IMR-90 (cell line): Measurements from ENCODE around the gene RFX4. TPM values are rescaled to one million over a fixed set of nuclear protein-coding genes. Genes with fewer than 3 reads are reported as not detected.

Experiments used
- ATAC-seq: fragments of 200-7000 bp; cut with Tn5 transposase; 2 replicates; pipeline ENCODE4 v1.9.1; 2020; ENCODE audit warnings: low read depth, mild to moderate bottlenecking, moderate library complexity
- BruUV-seq: library from RNA; stranded (reverse); fragments of 400-500 nt; replicated peaks from 2 replicates; lab custom pipeline; 2021; lab: Mats Ljungman, UMichigan
- CTCF ChIA-PET: fragments of 300-600 bp; formaldehyde crosslinking; extraction: SDS; loops from one replicate; lab custom pipeline; 2021; ENCODE audit warnings: antibody characterized with exemption; lab: Yijun Ruan, JAX
- POLR2A ChIA-PET: fragments of 300-600 bp; sonication (Branson Sonifier 250); formaldehyde crosslinking; loops from one replicate; lab custom pipeline; 2022; ENCODE audit warnings: antibody characterized with exemption; ENCODE audit not compliant: unreplicated experiment; lab: Charles Lee
- DNase-seq: peaks from one replicate; pipeline ENCODE4 v3.0.0; 2013
- H2AFZ ChIP-seq: replicated peaks from 2 replicates; pipeline ENCODE3; 2013; ENCODE audit warnings: low read length, mild to moderate bottlenecking; ENCODE audit not compliant: poor library complexity
- H2AK5ac ChIP-seq: 2 replicates; pipeline ENCODE4 v1.6.1; 2013; ENCODE audit warnings: low read depth, low read length, inconsistent platforms
- H2AK9ac ChIP-seq: replicated peaks from 2 replicates; pipeline ENCODE3; 2013; ENCODE audit warnings: mild to moderate bottlenecking, low read depth, low read length, moderate library complexity; ENCODE audit not compliant: poor library complexity
- H2BK120ac ChIP-seq: 2 replicates; pipeline ENCODE4 v1.6.1; 2013; ENCODE audit warnings: low read depth, low read length, inconsistent platforms
- H2BK15ac ChIP-seq: 3 replicates; pipeline ENCODE4 v1.6.1; 2013; ENCODE audit warnings: low read depth, low read length, inconsistent platforms
- H2BK20ac ChIP-seq: 2 replicates; pipeline ENCODE4 v1.6.1; 2013; ENCODE audit warnings: low read depth, mild to moderate bottlenecking, inconsistent platforms, low read length, moderate library complexity
- H2BK5ac ChIP-seq: 2 replicates; pipeline ENCODE4 v1.6.1; 2013; ENCODE audit warnings: mild to moderate bottlenecking, low read depth, low read length, inconsistent platforms; ENCODE audit not compliant: poor library complexity, severe bottlenecking
- H3K14ac ChIP-seq: replicated peaks from 2 replicates; pipeline ENCODE4 v1.6.1; 2013; ENCODE audit warnings: low read depth, low read length, inconsistent platforms
- H3K18ac ChIP-seq: 2 replicates; pipeline ENCODE4 v1.6.1; 2013; ENCODE audit warnings: low read depth, low read length, control low read depth
- H3K23ac ChIP-seq: 2 replicates; pipeline ENCODE4 v1.6.1; 2013; ENCODE audit warnings: low read depth, low read length, inconsistent platforms
- H3K27ac ChIP-seq: 2 replicates; pipeline ENCODE4 v1.5.1; 2013; ENCODE audit warnings: mild to moderate bottlenecking, control low read depth, low read length; ENCODE audit not compliant: insufficient read depth
- H3K27me3 ChIP-seq: 2 replicates; pipeline ENCODE4 v1.6.1; 2013; ENCODE audit warnings: low read length; ENCODE audit not compliant: control insufficient read depth, insufficient read depth
- H3K36me3 ChIP-seq: 2 replicates; pipeline ENCODE4 v1.6.1; 2013; ENCODE audit warnings: low read length, mixed read lengths; ENCODE audit not compliant: control insufficient read depth, insufficient read depth
- H3K4ac ChIP-seq: 2 replicates; pipeline ENCODE4 v1.6.1; 2013; ENCODE audit warnings: low read depth, low read length, inconsistent platforms
- H3K4me1 ChIP-seq: 2 replicates; pipeline ENCODE4 v1.6.1; 2013; ENCODE audit warnings: low read length, mixed read lengths; ENCODE audit not compliant: control insufficient read depth, insufficient read depth
- H3K4me2 ChIP-seq: 2 replicates; pipeline ENCODE4 v1.6.1; 2013; ENCODE audit warnings: low read depth, mild to moderate bottlenecking, control low read depth, low read length, moderate library complexity
- H3K4me3 ChIP-seq: 2 replicates; pipeline ENCODE4 v1.5.1; 2013; ENCODE audit warnings: low read depth, mild to moderate bottlenecking, control low read depth, low read length, moderate library complexity; ENCODE audit not compliant: insufficient read depth
- H3K56ac ChIP-seq: 2 replicates; pipeline ENCODE4 v1.6.1; 2013; ENCODE audit warnings: low read length, inconsistent platforms; ENCODE audit not compliant: insufficient read depth; ENCODE audit errors: extremely low read depth
- H3K79me1 ChIP-seq, 2 experiments: 2 replicates each; pipeline ENCODE4 v1.6.1; 2013; ENCODE audit warnings: low read length in 2 of 2, inconsistent platforms in 1 of 2, low read depth in 1 of 2
- H3K9ac ChIP-seq: 2 replicates; pipeline ENCODE4 v1.6.1; 2013; ENCODE audit warnings: low read depth, low read length, control low read depth
- H3K9me1 ChIP-seq: 2 replicates; pipeline ENCODE4 v1.6.1; 2013; ENCODE audit warnings: low read length, inconsistent platforms; ENCODE audit not compliant: insufficient read depth
- H3K9me3 ChIP-seq: 2 replicates; pipeline ENCODE4 v1.6.1; 2013; ENCODE audit warnings: low read length; ENCODE audit not compliant: control insufficient read depth, insufficient read depth
- H4K20me1 ChIP-seq: 2 replicates; pipeline ENCODE4 v1.6.1; 2013; ENCODE audit warnings: low read length, inconsistent platforms; ENCODE audit not compliant: insufficient read depth
- H4K5ac ChIP-seq: 2 replicates; pipeline ENCODE4 v1.6.1; 2013; ENCODE audit warnings: mild to moderate bottlenecking, low read depth, low read length, control low read depth
- H4K8ac ChIP-seq, 2 experiments: 2 replicates each; pipeline ENCODE4 v1.6.1; 2013; ENCODE audit warnings: low read depth in 2 of 2, low read length in 2 of 2, control low read depth in 1 of 2, inconsistent platforms in 1 of 2
- H4K91ac ChIP-seq: 2 replicates; pipeline ENCODE4 v1.6.1; 2013; ENCODE audit warnings: low read depth, low read length, inconsistent platforms; ENCODE audit not compliant: insufficient read depth
- BHLHE40 ChIP-seq: fragments of 150-350 bp; IDR thresholded peaks from 2 replicates; pipeline ENCODE4 v1.6.1; 2016; ENCODE audit warnings: mild to moderate bottlenecking, low read depth, low read length
- CHD1 ChIP-seq: IDR thresholded peaks from 2 replicates; pipeline ENCODE4 v1.6.1; 2012; ENCODE audit warnings: low read depth, low read length, improper control_type of control experiment
- CTCF ChIP-seq: conservative IDR thresholded peaks from 2 replicates; pipeline ENCODE4 v1.5.1; 2012; ENCODE audit warnings: mild to moderate bottlenecking, low read depth, low read length, improper control_type of control experiment
- ELK1 ChIP-seq: fragments of 150-350 bp; IDR thresholded peaks from 2 replicates; pipeline ENCODE4 v1.6.1; 2016; ENCODE audit warnings: low read depth, mild to moderate bottlenecking, low read length, moderate library complexity, borderline replicate concordance
- FOS ChIP-seq: fragments of 150-350 bp; IDR thresholded peaks from 2 replicates; pipeline ENCODE4 v1.6.1; 2016; ENCODE audit warnings: low read depth, low read length
- MAFK ChIP-seq: IDR thresholded peaks from 2 replicates; pipeline ENCODE4 v1.6.1; 2012; ENCODE audit warnings: low read depth, low read length, improper control_type of control experiment
- MXI1 ChIP-seq: IDR thresholded peaks from 2 replicates; pipeline ENCODE4 v1.6.1; 2012; ENCODE audit warnings: low read depth, mild to moderate bottlenecking, low read length, moderate library complexity, borderline replicate concordance
- NFE2L2 ChIP-seq: fragments of 150-350 bp; IDR thresholded peaks from 2 replicates; pipeline ENCODE4 v1.6.1; 2016; ENCODE audit warnings: low read depth, mild to moderate bottlenecking, low read length
- RAD21 ChIP-seq: IDR thresholded peaks from 2 replicates; pipeline ENCODE4 v1.6.1; 2012; ENCODE audit warnings: low read length, improper control_type of control experiment
- RCOR1 ChIP-seq: IDR thresholded peaks from 2 replicates; pipeline ENCODE4 v1.6.1; 2012; ENCODE audit warnings: mild to moderate bottlenecking, low read length, improper control_type of control experiment; ENCODE audit not compliant: insufficient replicate concordance
- SMC3 ChIP-seq: fragments of 150-350 bp; IDR thresholded peaks from 2 replicates; pipeline ENCODE4 v1.6.1; 2016; ENCODE audit warnings: low read depth, mild to moderate bottlenecking, antibody characterized with exemption, low read length, moderate library complexity
- WGBS, 2 experiments: methylation state at CpG; one replicate each; pipeline versions ENCODE4 v1.1.5 to v1.1.7; 2013; ENCODE audit warnings: missing lambda C conversion rate in 2 of 2; ENCODE audit not compliant: insufficient read length in 1 of 2; ENCODE audit errors: extremely low coverage in 2 of 2; 5-methylcytosine and 5-hydroxymethylcytosine counted together
- dilution Hi-C: fragments of 300-500 bp; cut with HindIII; formaldehyde crosslinking; loops from one replicate; pipeline ENCODE4 v1.14.3; 2018; ENCODE audit warnings: low sequenced_read_pairs; ENCODE audit not compliant: unreplicated experiment
- in situ Hi-C: fragments of 300-500 bp; cut with MboI; formaldehyde crosslinking; loops from 3 replicates; pipeline ENCODE4 v1.14.3; 2019; ENCODE audit warnings: low sequenced_read_pairs, inconsistent platforms, mixed read lengths
- intact Hi-C: fragments of 100-400 bp; cut with micrococcal nuclease; formaldehyde crosslinking; loops from 2 replicates; pipeline ENCODE4 v1.10.0; 2022
- polyA plus RNA-seq, 3 experiments: library from polyadenylated mRNA; depleted of rRNA; stranded (reverse); fragments of >200 nt; gene quantifications; 2 replicates each; pipeline ENCODE4 v1.2.3, GENCODE V29; 2012; ENCODE audit warnings: low replicate concordance in 1 of 3
- total RNA-seq: library from RNA; depleted of rRNA; stranded (reverse); fragments of >200 nt; gene quantifications from 2 replicates; pipeline ENCODE4 v1.2.3, GENCODE V29; 2012

Gene RFX4
- total and polyA plus RNA-seq, 2 of the 4 experiments (the other 2 are of a cell fraction), result not detected

- H3K9ac ChIP-seq, result no peak overlapping the region
- CTCF ChIA-PET, result no interaction called here
Measured at GRCh38 chr12:106657488-106657887, 74.7 kb downstream of the RFX4 start.

More at GRCh38 chr12:106657488-106657887, 74.7 kb downstream of the RFX4 start:
- no peaks in the 10 kb centered on the region for H3K9me3 ChIP-seq
- no peak overlapping the region for H2BK15ac ChIP-seq
- H3K14ac ChIP-seq, result no peak overlapping the region
- H4K5ac ChIP-seq, result no peak overlapping the region
- intact Hi-C loops, result no loop called here
- H3K4ac ChIP-seq, result no peak overlapping the region
- no peak overlapping the region for H3K4me3 ChIP-seq
- no peaks in the 10 kb centered on the region for H3K79me1 ChIP-seq
- H3K4me1 ChIP-seq, result no peaks in the 10 kb centered on the region
- H4K8ac ChIP-seq, result no peak overlapping the region
- H3K36me3 ChIP-seq, result no peaks in the 10 kb centered on the region
- no TSS peak for BruUV-seq
- dilution Hi-C loops, result no loop called here
- no peak overlapping the region for H3K56ac ChIP-seq
- no CpG with 5 or more reads among the region's 3 CpGs for WGBS, 2 experiments
- H4K20me1 ChIP-seq, result no peaks in the 10 kb centered on the region
- in situ Hi-C loops, result no loop called here
- no peak overlapping the region for H3K27ac ChIP-seq
- DNase-seq (no peak), ATAC-seq (no peak)
- POLR2A ChIA-PET, result no interaction called here
- no peak overlapping the region for H4K91ac ChIP-seq
- H2AFZ ChIP-seq, result no peak overlapping the region
- H2BK5ac ChIP-seq, result no peak overlapping the region
- TF ChIP-seq NFE2L2, result no peak
- TF ChIP-seq BHLHE40, result no peak
- TF ChIP-seq FOS, result no peak
- no peak for TF ChIP-seq RAD21
- no peak for TF ChIP-seq CTCF
- no peak for TF ChIP-seq ELK1
- no peak for TF ChIP-seq MXI1
- no peak for TF ChIP-seq SMC3
- no peak for TF ChIP-seq MAFK
- TF ChIP-seq CHD1, result no peak
- TF ChIP-seq RCOR1, result no peak
- H3K4me2 ChIP-seq, result no peak overlapping the region
- no peaks in the 10 kb centered on the region; the same call in 1 of the 2 replicates for H3K27me3 ChIP-seq
- H3K23ac ChIP-seq, result no peak overlapping the region
- no peak overlapping the region for H2AK9ac ChIP-seq
- H2AK5ac ChIP-seq, result no peak overlapping the region
- no peak overlapping the region for H2BK120ac ChIP-seq
- no peaks in the 10 kb centered on the region for H3K9me1 ChIP-seq
- no peak overlapping the region for H2BK20ac ChIP-seq
- no peak overlapping the region for H3K18ac ChIP-seq
